Activated CD8-positive, alpha-beta memory T cell treated with anti-CD3 and anti-CD28 coated beads, Interleukin-2, amount 50 U/mL, for 24 hours (primary cell): ENCODE measurements around the gene PIERCE2.
"Not testable (repeated sequence)": the region's sequence is repeated elsewhere in the genome, so short reads cannot be mapped to it uniquely, and the experiment has no call there.

Experiments
- DNase-seq: peaks from one replicate; pipeline ENCODE4 v3.0.0-alpha.2; 2020; ENCODE audit errors: extremely low read depth

Gene PIERCE2, protein sequence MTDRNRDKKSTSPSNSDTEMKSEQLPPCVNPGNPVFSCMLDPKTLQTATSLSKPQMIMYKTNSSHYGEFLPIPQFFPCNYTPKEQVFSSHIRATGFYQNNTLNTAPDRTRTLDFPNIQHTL

GRCh38 chr15:55408012-55408928 is at the start of gene PIERCE2, which contains the start of gene CCPG1:
Gene PIERCE2 (plus strand): TSS chr15:55408495. CDS start chr15:55408769, 274 bp downstream.
Gene CCPG1 (minus strand): TSS chr15:55408359. CDS start chr15:55389424, 18,935 bp downstream.
- DNase-seq = peak; percentile 66

DNA sequence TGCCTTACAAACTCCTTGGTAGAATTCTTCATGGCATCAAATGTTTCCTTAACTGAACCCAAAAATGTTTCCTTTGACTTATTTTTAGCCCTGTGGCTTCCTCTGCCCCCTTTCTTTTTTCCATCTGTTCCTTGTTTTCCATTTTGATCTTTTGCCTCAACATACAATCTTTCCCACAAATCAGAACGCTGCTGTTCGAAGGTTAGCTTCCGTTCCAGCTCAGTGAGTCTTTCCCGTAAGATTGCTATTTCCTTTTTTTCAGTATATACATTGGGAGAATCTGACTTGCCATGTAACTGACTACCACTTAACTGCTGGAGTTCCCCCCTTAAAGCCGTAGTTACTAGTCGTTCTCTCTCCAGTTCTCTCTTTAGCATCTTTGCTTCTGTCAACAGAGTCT is 48.0 kb upstream of the PIERCE2 start:
- DNase-seq = no peak

DNA sequence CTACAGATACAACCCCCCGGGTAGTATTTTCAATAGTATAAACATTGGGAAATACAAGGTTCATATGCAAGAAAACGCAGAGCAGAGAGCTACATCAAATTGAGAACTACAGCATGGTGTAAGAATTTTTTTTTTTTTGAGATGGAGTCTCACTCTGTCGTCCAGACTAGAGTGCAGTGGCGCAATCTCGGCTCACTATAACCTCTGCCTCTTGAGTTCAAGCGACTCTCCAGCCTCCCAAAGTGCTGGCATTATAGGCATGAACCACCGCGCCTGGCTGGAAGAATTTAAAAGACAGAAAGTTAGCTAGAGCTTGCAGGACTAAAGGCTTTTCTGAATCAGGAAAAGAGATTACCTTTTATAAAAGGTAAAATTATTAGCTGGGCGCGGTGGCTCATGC is 47.2 kb upstream of the PIERCE2 start:
- DNase-seq = no peak

- no peak for DNase-seq
Measured at GRCh38 chr15:55362641-55363040, 45.7 kb upstream of the PIERCE2 start.

- no peak for DNase-seq
Measured at GRCh38 chr15:55366981-55367380, 41.3 kb upstream of the PIERCE2 start.

GRCh38 chr15:55372701-55373440 is 35.4 kb upstream of the PIERCE2 start:
- DNase-seq = no peak

DNA sequence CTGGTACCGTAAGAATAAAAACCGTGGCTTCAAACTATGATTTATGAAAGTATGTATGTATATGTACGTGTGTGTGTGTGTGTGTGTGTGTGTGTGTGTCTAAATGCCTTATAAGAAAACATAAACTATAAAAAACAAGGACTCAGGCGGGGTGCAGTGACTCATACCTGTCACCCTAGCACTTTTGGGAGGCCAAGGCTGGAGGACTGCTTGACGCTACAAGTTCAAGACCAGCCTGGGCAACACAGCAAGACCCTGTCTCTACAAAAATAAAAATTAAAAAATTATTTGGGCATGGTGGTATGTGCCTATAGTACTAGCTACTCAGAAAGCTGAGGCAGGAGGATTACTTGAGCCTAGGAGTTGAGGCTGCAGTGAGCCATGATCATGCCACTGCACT is 29.2 kb upstream of the PIERCE2 start:
- no peak for DNase-seq

GRCh38 chr15:55381595-55381994 is 26.7 kb upstream of the PIERCE2 start:
- no peak for DNase-seq

DNA sequence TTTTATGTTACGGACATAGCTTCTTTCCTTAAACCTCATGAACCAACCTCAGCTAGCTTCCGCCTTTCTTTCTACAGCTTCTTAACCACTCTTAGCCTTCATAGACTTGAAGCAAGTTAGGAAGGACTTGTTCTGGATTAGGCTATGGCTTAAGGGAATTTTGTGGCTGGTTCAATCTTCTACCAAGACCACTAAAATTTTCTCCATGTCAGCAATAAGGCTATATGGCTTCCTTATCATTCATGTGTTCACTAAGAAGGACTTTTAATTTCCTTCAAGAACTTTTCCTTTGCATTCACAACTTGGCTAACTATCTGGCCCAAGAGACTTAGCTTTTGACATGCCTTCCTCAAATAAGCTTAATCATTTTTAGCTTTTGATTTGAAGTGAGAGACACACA is 24.6 kb upstream of the PIERCE2 start:
- no peak for DNase-seq

GRCh38 chr15:55387027-55387426 is 21.3 kb upstream of the PIERCE2 start:
- DNase-seq = no peak

GRCh38 chr15:55389264-55389607 is 19.1 kb upstream of the PIERCE2 start:
- DNase-seq = no peak

DNA sequence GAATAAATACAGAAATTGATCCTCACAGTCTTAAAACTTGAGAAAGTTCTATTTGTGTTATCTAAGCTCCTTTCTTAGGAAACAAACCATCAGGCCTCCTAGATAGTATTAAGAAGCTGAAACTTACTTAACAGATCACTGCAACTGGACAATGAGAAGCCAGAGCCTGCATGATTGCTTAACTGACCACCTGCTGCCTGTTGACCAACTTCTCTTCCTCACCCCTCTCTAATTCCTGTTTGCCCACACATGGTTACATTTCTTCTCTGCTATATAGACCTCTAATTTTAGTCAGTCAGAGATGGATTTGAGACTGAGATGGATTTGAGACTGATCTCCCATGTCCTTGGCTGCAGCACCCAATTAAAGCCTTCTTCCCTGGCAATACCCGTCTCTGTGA is 13.6 kb upstream of the PIERCE2 start:
- no peak for DNase-seq

DNA sequence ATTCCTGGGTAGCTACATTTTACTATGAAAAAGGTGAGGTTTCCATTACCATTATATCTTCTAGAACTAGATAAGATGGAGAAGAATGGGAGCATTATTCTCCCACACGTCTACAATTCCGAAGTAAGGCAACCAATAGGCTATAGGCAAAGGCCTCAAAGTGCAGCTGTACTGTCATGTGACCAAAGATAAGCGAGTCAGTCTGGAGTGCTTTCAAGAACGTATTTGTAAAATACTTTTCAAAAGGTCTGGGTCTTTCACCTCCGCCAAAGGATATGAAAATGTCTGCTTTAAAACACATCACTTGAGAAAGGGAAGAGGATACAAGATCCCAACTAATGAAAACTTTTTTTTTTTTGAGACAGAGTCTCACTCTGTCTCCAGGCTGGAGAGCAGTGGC is 10.1 kb upstream of the PIERCE2 start:
- no peak for DNase-seq

DNA sequence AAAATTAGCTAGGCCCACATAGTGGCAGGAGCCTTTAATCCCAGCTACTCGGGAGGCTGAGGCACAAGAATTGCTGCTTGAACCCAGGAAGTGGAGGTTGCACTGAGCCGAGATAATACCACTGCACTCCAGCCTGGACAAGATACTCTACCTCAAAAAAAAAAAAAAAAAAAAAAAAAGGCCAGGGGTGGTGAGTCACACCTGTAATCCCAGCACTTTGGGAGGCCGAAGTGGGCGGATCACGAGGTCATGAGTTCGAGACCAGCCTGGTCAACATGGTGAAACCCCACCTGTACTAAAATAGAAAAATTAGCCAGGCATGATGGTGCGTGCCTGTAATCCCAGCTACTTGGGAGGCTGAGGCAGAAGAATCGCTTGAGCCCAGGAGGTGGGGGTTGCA is 8.2 kb upstream of the PIERCE2 start:
- not testable (repeated sequence) for DNase-seq

DNA sequence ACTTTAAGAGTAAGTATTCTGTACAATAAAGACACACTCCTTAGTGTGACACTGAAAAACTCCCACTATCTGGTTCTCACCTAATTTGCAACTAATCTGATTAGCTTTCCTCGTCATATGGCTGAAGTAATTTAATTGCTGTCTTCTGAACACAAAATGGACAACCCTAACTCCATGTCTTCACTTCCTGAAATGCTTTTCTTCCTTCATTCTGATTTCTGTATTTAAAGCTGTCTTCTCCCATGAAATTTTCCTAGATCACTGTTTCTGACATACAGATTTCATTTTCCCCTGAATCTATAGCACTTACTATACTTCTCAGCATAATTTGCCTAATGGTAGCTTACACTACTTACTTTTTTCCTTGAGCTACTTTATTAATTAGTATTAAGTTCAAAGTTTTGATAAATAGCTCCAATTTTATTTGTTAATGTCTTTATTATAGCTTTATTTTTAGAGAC is 6.5 kb upstream of the PIERCE2 start:
- no peak for DNase-seq

- no peak for DNase-seq
Measured at GRCh38 chr15:55402707-55403106, 5.6 kb upstream of the PIERCE2 start.

DNA sequence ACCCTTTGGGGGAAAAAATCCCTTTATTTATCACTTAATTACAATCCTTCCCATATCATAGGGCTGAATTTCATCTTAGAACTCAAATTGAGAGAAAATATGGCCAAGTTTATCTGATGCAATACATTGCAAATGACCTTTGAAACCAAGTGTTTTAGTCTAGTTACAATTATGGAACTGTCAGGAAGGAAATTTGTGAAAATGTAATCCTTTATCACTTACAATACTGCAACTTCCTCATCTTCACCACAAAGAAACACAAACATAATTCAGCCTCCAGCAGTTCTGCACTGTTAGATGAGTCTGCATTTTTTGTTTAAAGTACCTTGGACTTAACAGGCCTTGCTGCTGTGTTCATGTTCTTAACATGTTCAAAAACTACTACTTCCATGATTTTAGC is 4.8 kb upstream of the PIERCE2 start:
- no peak for DNase-seq

DNA sequence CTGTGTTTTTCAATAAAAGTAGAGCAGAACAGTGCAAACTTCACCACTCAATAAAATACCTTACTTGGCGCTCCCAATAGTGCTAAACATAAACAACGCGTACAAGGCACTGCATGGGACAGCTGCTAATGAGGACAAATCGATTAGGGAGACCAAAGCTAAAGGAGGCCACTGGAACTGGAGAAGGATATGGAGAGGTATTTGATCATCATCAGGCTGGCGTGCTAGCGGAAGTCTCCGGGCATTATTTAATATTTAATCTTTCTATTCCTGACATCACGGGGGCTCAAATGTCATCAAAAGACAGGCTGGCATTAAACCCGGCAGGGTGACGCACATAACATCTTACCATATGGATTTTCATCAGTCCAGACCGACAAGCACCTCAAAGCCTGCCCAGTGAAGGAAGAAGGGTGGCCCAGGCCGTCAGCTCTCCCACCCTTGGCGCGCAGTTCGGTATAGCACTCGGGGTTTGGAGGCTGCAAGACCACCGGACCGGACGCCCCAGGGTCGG is 740 bp upstream of the PIERCE2 start:
- DNase-seq = no peak

- not testable (repeated sequence) for DNase-seq
Measured at GRCh38 chr15:55408976-55409375, 681 bp downstream of the PIERCE2 start.

DNA sequence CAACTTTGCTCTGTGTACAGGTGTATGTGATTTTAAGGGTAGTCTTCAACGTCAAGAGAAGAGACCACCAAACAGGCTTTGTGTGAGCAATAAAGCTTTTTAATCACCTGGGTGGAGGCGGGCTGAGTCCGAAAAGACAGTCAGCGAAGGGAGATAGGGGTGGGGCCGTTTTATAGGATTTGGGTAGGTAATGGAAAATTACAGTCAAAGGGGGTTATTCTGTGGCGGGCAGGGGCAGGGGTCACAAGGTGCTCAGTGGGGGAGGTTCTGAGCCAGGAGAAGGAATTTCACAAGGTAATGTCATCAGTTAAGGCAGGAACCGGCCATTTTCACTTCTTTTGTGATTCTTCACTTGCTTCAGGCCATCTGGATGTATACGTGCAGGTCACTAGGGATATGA is 9.4 kb downstream of the PIERCE2 start:
- DNase-seq = not testable (repeated sequence)

- no peak for DNase-seq
Measured at GRCh38 chr15:55420171-55420866, 12.0 kb downstream of the PIERCE2 start.

DNA sequence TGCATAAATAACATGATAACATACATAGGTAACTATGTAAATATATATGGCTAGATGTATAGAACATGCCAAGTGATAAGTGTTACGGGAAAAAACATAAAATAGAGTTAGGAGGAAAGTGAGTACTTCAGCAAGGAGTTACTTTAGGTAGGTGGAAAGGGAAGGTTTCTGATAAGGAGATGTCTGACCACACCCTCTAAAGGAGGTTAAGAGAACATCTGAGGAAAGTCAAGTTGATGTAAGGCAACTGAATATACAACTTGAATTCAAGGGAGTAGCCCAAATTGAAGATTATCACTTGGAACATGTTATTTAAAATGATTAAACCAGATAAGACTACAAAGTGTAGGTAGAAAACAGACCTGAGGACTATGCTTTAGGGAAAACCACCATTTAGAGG is 13.8 kb downstream of the PIERCE2 start:
- no peak for DNase-seq
